KOPT-K1 (cell line): ENCODE results near the gene ABCC3.
"Not testable (repeated sequence)": the region's sequence is repeated elsewhere in the genome, so short reads cannot be mapped to it uniquely, and the experiment has no call there.

Experiments
- H3K27ac ChIP-seq: fragments of 200-600 bp; sonication (generic); 2 replicates; pipeline ENCODE4 v1.5.1; 2016; ENCODE audit warnings: antibody characterized with exemption, mild to moderate bottlenecking, low read depth, low read length; ENCODE audit not compliant: poor library complexity, severe bottlenecking
- H3K36me3 ChIP-seq: fragments of 200-600 bp; sonication (generic); 2 replicates; pipeline ENCODE4 v1.5.1; 2017; ENCODE audit warnings: antibody characterized with exemption, mild to moderate bottlenecking, low read length, moderate library complexity; ENCODE audit not compliant: insufficient read depth
- H3K9me3 ChIP-seq: fragments of 200-600 bp; sonication (generic); 2 replicates; pipeline ENCODE4 v1.5.1; 2017; ENCODE audit warnings: antibody characterized with exemption, low read length, mild to moderate bottlenecking; ENCODE audit not compliant: insufficient read depth, poor library complexity, severe bottlenecking

Gene ABCC3

DNA sequence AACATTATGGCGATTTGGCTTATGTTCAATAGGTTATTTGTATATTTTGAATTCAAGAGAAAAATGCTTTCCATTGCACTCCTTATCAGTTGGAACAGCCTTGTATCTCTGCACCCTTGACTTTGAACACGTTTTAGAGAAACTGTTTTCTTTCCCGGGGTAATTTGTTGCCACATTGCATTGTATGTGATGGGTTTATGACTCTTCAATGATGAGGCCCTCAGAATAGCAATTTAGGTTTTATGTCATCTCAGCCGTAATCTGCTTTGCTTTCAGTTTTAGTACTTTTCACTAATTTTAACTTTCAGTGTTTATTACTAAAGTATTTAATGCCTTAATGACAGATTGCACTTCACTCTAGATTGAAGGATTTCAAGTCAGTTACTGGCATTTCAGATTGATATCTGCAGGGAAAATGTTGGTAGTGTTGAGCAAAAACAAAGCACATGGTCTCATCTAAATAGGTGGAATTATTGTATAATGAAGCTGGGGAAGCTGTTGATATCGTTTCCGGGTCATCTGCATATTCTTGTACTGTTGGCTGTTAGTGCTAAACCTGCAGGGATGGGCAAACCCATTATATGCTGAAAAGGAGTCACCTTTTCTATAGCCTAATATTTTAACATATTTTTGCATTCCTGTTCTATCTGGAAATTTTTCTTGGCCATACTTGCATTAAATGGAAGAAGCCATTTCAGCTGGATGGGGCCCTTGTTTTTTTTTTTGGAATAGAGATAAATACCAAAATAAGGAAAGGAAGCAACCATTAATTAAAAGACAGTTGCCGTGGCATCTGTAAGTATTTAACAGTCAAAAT, 86.7 kb downstream of the ABCC3 start:
- H3K27ac ChIP-seq = peak overlapping the region; percentile 94
- H3K9me3 ChIP-seq = no peaks in the 10 kb centered on the region
- peaks cover 38% of the 10 kb centered on the region for H3K36me3 ChIP-seq

DNA sequence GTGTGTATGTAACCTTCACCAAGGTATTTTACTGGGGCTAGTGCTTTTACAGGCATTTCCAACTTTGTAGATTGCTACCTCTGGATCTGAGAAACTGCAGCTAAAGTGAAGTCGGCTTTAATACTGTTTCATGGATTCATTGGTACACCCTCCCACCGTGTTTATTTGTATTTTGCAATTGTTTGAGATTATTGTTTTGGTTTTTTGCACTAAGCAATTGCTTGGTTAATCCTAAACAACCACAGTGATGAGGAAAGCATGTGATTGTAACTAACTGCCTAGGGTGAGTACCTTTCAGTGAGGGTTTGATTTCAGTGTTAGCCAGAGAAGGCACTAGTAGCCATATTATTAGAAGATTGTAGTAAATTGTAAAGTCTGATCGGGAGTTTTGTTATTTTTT, 88.1 kb downstream of the ABCC3 start:
- Histone ChIP-seq H3K27ac (no peak overlapping the region), H3K36me3 (peaks cover 39% of the 10 kb centered on the region), H3K9me3 (no peaks in the 10 kb centered on the region)

DNA sequence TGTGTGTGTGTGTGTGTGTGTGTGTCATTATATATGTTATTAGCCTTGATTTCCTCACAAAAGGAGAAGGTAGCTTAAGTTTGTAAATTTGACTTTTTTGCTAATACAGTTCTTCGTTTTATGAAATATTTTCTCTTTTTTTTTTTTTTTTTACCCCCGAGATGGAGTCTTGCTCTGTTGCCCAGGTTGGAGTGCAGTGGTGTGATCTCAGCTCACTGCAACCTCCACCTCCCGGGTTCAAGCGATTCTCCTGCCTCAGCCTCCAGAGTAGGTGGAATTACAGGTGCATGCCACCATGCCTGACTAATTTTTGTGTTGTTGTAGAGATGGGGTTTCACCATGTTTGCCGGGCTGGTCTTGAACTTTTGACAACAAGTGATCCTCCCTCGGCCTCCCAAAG, 89.9 kb downstream of the ABCC3 start:
- not testable (repeated sequence) for H3K9me3 ChIP-seq, H3K27ac ChIP-seq
- H3K36me3 ChIP-seq = peaks cover 47% of the 10 kb centered on the region

DNA sequence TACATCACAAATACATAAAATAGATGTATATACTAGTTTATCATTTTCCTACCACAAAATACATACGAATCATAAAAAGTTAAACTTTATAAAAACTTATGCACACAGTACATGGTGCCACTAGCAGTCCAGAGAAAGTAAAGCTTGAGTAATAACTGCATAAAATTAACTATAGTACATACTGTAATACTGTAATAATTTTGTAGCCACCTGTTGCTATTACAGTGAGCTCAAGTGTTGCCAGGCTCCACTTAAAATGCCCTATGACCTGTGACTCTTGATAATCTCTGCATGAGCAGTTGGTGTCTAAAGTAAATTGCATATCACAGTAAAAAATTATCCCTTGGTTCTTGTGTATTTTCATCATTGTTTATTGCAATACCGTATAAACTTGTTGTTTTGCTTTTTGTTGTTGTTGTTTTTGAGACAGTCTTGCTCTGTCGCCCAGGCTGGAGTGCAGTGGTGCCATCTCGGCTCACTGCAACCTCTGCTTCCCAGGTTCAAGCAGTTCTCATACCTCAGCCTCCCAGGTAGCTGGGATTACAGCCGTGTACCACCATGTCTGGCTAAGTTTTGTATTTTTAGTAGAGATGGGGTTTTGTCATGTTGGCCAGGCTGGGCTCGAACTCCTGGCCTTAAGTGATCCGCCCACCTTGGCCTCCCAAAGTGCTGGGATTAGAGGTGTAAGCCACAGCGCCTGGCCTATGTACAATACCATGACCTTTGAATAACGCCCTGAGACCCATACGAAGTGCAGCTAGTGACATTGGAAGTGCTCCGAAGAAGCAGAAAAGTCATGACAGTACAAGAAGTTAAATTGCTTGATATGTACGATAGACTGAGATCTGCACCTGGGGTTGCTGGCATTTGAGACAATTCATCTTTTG, 91.3 kb downstream of the ABCC3 start:
- H3K9me3 ChIP-seq = no peaks in the 10 kb centered on the region
- no peak overlapping the region for H3K27ac ChIP-seq
- H3K36me3 ChIP-seq = peaks cover 53% of the 10 kb centered on the region

DNA sequence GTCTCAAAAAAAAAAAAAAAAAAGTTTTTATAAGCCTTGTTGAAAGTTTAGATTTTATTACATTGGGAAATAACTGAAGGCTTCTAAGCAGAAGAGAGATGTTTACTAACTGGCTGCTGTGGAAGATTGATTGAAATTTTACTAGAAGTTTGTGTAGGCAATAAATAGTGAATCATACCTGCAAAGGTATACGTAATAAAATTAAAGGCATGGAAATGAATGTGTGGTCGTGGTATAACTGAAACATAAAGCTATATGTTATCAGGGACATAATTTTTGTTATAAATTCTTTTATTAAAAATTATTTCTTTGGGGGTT, 93.4 kb downstream of the ABCC3 start:
- peaks cover 60% of the 10 kb centered on the region for H3K36me3 ChIP-seq
- no peaks in the 10 kb centered on the region for H3K9me3 ChIP-seq
- H3K27ac ChIP-seq = no peak overlapping the region

DNA sequence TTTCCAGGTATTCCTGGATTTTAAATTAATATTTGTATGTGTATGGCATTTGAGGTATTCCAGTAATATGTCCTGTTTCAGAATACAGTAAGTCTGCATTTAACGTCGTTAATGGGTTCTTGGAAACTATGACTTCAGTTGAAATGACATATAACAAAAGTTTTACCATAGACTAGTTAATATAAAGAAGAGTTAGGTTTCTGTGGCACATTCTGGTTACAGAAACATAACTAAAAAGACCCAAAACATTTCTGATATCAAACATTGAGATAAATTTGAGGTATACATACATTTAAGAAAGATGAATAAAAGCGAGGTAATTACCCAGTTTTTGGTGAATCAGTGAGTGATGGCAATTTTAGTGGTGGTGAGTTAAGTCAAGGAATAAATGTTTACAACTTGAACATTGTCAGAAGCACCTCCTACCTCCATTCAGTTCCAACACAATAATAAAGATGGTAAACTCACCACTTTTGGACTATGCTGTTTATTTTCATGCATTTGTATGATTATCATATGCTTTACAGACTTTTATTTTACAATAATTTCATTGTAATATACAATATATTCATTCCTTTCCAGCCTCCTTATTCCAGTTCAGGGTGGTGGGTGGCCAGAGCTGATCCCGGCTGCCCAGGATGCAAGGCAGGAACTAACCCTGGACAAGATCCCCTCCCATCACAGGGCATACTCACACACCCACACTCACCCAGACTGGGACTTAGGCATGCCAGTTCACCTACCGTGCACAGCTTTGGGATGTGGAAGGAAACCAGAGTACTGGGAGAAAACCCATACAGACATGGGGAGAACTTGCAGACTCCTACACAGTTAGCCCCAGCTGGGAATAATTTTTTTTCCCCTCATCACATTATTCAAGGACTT, 94.4 kb downstream of the ABCC3 start:
- Histone ChIP-seq H3K36me3 (peaks cover 52% of the 10 kb centered on the region), H3K9me3 (no peaks in the 10 kb centered on the region), H3K27ac (no peak overlapping the region)

DNA sequence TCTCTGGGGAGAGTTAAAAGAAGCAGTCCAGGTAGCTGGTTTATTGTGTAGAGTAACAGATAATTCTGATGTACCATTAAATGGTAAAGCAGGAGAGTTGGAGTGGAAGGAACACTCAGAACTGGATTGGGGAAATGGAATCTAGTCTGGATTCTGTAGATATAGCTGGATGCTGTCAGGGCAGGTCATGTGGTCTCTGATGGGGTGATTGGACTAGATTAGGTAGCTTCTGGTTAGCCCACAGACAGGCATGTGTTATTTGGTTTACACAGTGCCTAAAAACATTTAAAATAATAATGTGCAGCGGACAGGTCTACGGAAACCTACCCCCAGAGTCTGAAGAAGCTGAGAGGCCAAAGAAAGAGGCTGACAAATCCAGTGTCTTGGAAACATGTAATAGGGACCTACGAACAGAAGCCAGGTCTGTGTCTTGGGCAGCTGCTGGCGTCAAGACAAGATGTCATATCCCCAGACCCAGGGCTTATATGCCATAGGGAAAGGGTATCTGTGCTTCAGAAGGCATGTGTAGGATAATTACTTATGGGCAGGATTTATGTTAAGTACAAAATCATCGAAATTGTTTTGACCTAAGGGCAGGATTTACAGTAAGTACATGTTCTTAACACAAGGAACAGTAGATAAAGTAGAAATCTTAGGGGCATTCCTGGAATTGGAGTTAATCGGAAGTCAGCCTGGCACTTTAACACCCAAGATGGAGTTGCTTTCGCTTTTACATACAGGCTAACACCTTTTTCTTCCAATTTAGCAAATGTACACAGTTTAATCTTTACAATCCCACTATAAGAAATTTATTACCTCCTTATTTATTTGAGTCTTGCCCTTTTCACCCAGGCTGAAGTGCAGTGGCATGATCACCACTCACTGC, 97.1 kb downstream of the ABCC3 start:
- Histone ChIP-seq H3K9me3 (no peaks in the 10 kb centered on the region), H3K27ac (no peak overlapping the region), H3K36me3 (peaks cover 49% of the 10 kb centered on the region)

DNA sequence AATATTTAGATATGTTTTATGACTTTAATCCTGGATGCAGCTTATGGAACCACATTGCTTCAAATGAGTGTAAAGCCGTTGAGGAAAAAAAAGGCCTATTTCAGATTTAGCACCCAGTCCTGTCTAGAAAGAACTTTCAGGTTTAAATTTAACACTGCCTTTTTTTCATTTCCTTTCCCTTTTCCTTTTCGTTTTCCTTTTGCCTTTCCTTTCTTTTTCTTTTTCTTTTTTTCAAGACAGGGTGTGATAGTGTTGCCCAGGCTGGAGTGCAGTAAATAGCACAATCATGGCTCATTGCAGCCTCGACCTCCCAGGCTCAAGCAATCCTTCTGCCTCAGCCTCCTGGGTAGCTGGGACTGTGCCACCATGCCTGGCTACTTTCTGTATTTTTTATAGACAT, 100.6 kb downstream of the ABCC3 start:
- H3K36me3 ChIP-seq = peaks cover 71% of the 10 kb centered on the region
- no peak overlapping the region for H3K27ac ChIP-seq

DNA sequence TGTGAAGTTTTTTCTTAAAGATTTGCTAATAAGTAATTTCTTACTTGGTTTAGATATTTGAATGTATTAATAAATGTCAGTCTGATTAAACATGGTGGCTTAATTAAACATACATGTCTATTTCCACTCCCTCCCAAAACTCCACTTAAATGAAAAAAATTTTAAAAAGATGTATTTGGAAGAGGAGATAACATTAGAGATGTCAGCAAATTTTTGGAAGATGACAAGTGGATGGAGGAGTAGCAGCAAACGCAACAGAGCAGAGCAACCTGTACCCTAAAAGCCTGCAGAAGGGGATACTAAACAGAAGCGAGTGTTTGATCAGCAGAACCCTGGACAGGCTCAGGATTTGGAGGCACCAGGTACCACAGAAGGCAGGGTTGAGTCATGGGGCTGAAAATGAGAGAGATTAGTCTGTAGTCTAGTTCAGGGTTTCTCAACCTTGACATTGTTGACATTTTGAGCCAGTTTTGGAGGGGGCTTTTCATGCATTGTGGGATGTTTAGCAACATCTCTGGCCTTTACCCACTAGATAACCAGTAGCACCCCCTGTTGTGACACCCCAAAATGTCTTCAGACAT, 102.5 kb downstream of the ABCC3 start:
- peaks cover 79% of the 10 kb centered on the region for H3K36me3 ChIP-seq
- H3K27ac ChIP-seq = no peak overlapping the region
- H3K9me3 ChIP-seq = no peaks in the 10 kb centered on the region

More for the DNA sequence above, 100.6 kb downstream of the ABCC3 start:
- H3K9me3 ChIP-seq = no peaks in the 10 kb centered on the region

DNA sequence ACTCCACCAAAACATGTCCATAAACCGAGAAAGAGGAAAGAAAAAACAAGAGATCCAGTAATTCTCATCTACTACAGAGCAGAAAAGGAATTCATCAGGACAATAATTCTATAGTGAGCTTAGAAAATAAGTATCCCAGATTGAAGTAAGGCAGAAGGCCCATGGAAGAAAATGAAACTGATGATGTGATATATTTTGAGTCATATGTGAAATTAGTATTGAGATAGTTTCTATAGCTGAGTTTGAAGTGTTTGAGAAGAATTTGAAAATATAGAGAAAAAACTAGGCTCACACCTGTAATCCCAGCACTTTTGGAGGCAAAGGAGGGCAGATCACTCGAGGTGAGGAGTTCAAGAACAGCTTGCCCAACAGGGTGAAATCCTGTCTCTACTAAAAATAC, 104.4 kb downstream of the ABCC3 start:
- H3K27ac ChIP-seq = no peak overlapping the region
- H3K9me3 ChIP-seq = no peaks in the 10 kb centered on the region
- peaks cover 92% of the 10 kb centered on the region for H3K36me3 ChIP-seq
